Measurements from ENCODE around the gene NLN. TPM values are rescaled to one million over a fixed set of nuclear protein-coding genes. Genes with fewer than 3 reads are reported as not detected.
"Not testable (repeated sequence)": the region's sequence is repeated elsewhere in the genome, so short reads cannot be mapped to it uniquely, and the experiment has no call there.

The NLN gene
- total RNA-seq, 1 donor from 2014 or later = 47.2 TPM

GRCh38 chr5:65835191-65835590 is 113.2 kb downstream of the NLN start:
- DNase-seq (ENCODE audit: extremely low spot score, unreplicated experiment) = no peak
- no peak overlapping the region for H3K4me3 Mint-ChIP-seq
- no peak overlapping the region for H3K27ac Mint-ChIP-seq
- H3K36me3 Mint-ChIP-seq = peaks cover 3% of the 10 kb centered on the region
- no peaks in the 10 kb centered on the region for H3K9me3 Mint-ChIP-seq
- no peaks in the 10 kb centered on the region for H3K27me3 Mint-ChIP-seq
- TF ChIP-seq CTCF (conservative IDR thresholded peaks at IDR 0.05) = no peak
- peaks cover 9% of the 10 kb centered on the region for H3K4me1 Mint-ChIP-seq (ENCODE audit: unreplicated experiment)

- no peaks in the 10 kb centered on the region for H3K9me3 Mint-ChIP-seq
- no peak overlapping the region for H3K27ac Mint-ChIP-seq
- peaks cover 3% of the 10 kb centered on the region for H3K36me3 Mint-ChIP-seq
- no peak for TF ChIP-seq CTCF (conservative IDR thresholded peaks at IDR 0.05)
- H3K27me3 Mint-ChIP-seq = no peaks in the 10 kb centered on the region
- DNase-seq (ENCODE audit: extremely low spot score, unreplicated experiment) = no peak
- peaks cover 4% of the 10 kb centered on the region for H3K4me1 Mint-ChIP-seq (ENCODE audit: unreplicated experiment)
- no peak overlapping the region for H3K4me3 Mint-ChIP-seq
Measured at GRCh38 chr5:65837139-65837538, 115.1 kb downstream of the NLN start.

GRCh38 chr5:65839170-65839569 is 117.2 kb downstream of the NLN start:
- H3K9me3 Mint-ChIP-seq, H3K27me3 Mint-ChIP-seq, H3K36me3 Mint-ChIP-seq: not testable (repeated sequence)

GRCh38 chr5:65840071-65840470 is 118.1 kb downstream of the NLN start:
- Mint-ChIP-seq H3K9me3 (no peaks in the 10 kb centered on the region), H3K27ac (no peak overlapping the region), H3K4me1 (ENCODE audit: unreplicated experiment) (no peaks in the 10 kb centered on the region), H3K27me3 (no peaks in the 10 kb centered on the region), H3K4me3 (no peak overlapping the region), H3K36me3 (peaks cover 3% of the 10 kb centered on the region)
- no peak for DNase-seq (ENCODE audit: extremely low spot score, unreplicated experiment)
- no peak for TF ChIP-seq CTCF (conservative IDR thresholded peaks at IDR 0.05)

More at GRCh38 chr5:65839170-65839569, 117.2 kb downstream of the NLN start:
- H3K4me3 Mint-ChIP-seq; DNase-seq (ENCODE audit: extremely low spot score, unreplicated experiment); H3K4me1 Mint-ChIP-seq (ENCODE audit: unreplicated experiment); H3K27ac Mint-ChIP-seq: not testable (repeated sequence)

- not testable (repeated sequence) for H3K36me3 Mint-ChIP-seq; H3K9me3 Mint-ChIP-seq; H3K4me1 Mint-ChIP-seq (ENCODE audit: unreplicated experiment); H3K27me3 Mint-ChIP-seq; DNase-seq (ENCODE audit: extremely low spot score, unreplicated experiment); H3K27ac Mint-ChIP-seq; H3K4me3 Mint-ChIP-seq
Measured at GRCh38 chr5:65844763-65845162, 122.8 kb downstream of the NLN start.

GRCh38 chr5:65846101-65846500 is 124.1 kb downstream of the NLN start:
- Mint-ChIP-seq H3K27ac (no peak overlapping the region), H3K9me3 (no peaks in the 10 kb centered on the region), H3K27me3 (peaks cover 7% of the 10 kb centered on the region), H3K4me1 (ENCODE audit: unreplicated experiment) (no peaks in the 10 kb centered on the region), H3K36me3 (no peaks in the 10 kb centered on the region), H3K4me3 (no peak overlapping the region)
- DNase-seq (ENCODE audit: extremely low spot score, unreplicated experiment) = no peak
- no peak for TF ChIP-seq CTCF (conservative IDR thresholded peaks at IDR 0.05)

GRCh38 chr5:65847019-65847418 is 125.0 kb downstream of the NLN start:
- H3K4me3 Mint-ChIP-seq; H3K27me3 Mint-ChIP-seq; H3K36me3 Mint-ChIP-seq; H3K4me1 Mint-ChIP-seq (ENCODE audit: unreplicated experiment); DNase-seq (ENCODE audit: extremely low spot score, unreplicated experiment); H3K27ac Mint-ChIP-seq; H3K9me3 Mint-ChIP-seq: not testable (repeated sequence)

- H3K27me3 Mint-ChIP-seq; DNase-seq (ENCODE audit: extremely low spot score, unreplicated experiment); H3K27ac Mint-ChIP-seq; H3K4me1 Mint-ChIP-seq (ENCODE audit: unreplicated experiment); H3K4me3 Mint-ChIP-seq; H3K36me3 Mint-ChIP-seq: not testable (repeated sequence)
- H3K9me3 Mint-ChIP-seq = peaks cover 11% of the 10 kb centered on the region
Measured at GRCh38 chr5:65849918-65850317, 127.9 kb downstream of the NLN start.

Data from type B pancreatic cell (in vitro differentiated cells).